H1 (cell line): Measurements from ENCODE around the gene GALNTL6. TPM values are rescaled to one million over a fixed set of nuclear protein-coding genes. Genes with fewer than 3 reads are reported as not detected.

Experiments used
- CTCF ChIA-PET: fragments of 300-600 bp; sonication (Branson Sonifier 250); formaldehyde crosslinking; loops from one replicate; lab custom pipeline; 2021; ENCODE audit not compliant: partially characterized antibody; lab: Charles Lee
- POLR2A ChIA-PET: fragments of 300-600 bp; sonication (Branson Sonifier 250); formaldehyde crosslinking; loops from one replicate; lab custom pipeline; 2021; ENCODE audit warnings: inconsistent platforms; ENCODE audit not compliant: partially characterized antibody; lab: Charles Lee
- DNase-seq, 2 experiments: peaks; one replicate each; pipeline versions ENCODE4 v3.0.0 to v3.0.0-alpha.2; 2010 to 2022; ENCODE audit warnings: low spot score in 2 of 2, low read depth in 1 of 2, mixed read lengths in 1 of 2
- FAIRE-seq: peaks from 2 replicates; lab custom pipeline; 2011; peaks lifted over from hg19 to GRCh38; lab: Jason Lieb, UNC
- H2AFZ ChIP-seq: 2 replicates; pipeline ENCODE4 v1.8.1; 2012; ENCODE audit warnings: low read length, inconsistent platforms
- H2AK5ac ChIP-seq: 2 replicates; pipeline ENCODE4 v1.6.1; 2013; ENCODE audit warnings: low read depth, low read length
- H2BK120ac ChIP-seq: replicated peaks from 2 replicates; pipeline ENCODE3; 2013; ENCODE audit warnings: low read depth, low read length, inconsistent platforms
- H2BK12ac ChIP-seq: 2 replicates; pipeline ENCODE4 v1.6.1; 2013; ENCODE audit warnings: low read depth, low read length
- H2BK15ac ChIP-seq: 2 replicates; pipeline ENCODE4 v1.6.1; 2013; ENCODE audit warnings: low read length
- H2BK20ac ChIP-seq: 2 replicates; pipeline ENCODE4 v1.6.1; 2013; ENCODE audit warnings: low read length
- H2BK5ac ChIP-seq: 2 replicates; pipeline ENCODE4 v1.6.1; 2013; ENCODE audit warnings: low read depth, low read length
- H3K14ac ChIP-seq: 2 replicates; pipeline ENCODE4 v1.6.1; 2013; ENCODE audit warnings: inconsistent platforms; ENCODE audit not compliant: insufficient read length
- H3K18ac ChIP-seq: 2 replicates; pipeline ENCODE4 v1.6.1; 2013; ENCODE audit warnings: low read length; ENCODE audit errors: extremely low read depth
- H3K23ac ChIP-seq: 2 replicates; pipeline ENCODE4 v1.6.1; 2013; ENCODE audit warnings: inconsistent platforms; ENCODE audit not compliant: insufficient read length
- H3K23me2 ChIP-seq: 2 replicates; pipeline ENCODE4 v1.6.1; 2013; ENCODE audit warnings: low read depth, low read length
- H3K27ac ChIP-seq: 2 replicates; pipeline ENCODE4 v1.6.1; 2011; ENCODE audit warnings: low read depth, low read length, inconsistent platforms
- H3K27me3 ChIP-seq, 4 experiments: replicated peaks in 1 of 4; 1 replicate in 1 of 4; 2 replicates in 3 of 4; pipeline versions ENCODE4 v1.6.1 to v1.8.1; 2011 to 2013; ENCODE audit warnings: low read length in 3 of 4, mild to moderate bottlenecking in 3 of 4, inconsistent platforms in 2 of 4, mixed read lengths in 2 of 4, moderate library complexity in 1 of 4; ENCODE audit not compliant: control insufficient read depth in 3 of 4, insufficient read depth in 3 of 4; ENCODE audit errors: extremely low read depth in 1 of 4
- H3K36me3 ChIP-seq, 4 experiments: 2 replicates each; pipeline versions ENCODE4 v1.6.1 to v1.8.1; 2011 to 2013; ENCODE audit warnings: mild to moderate bottlenecking in 4 of 4, low read length in 3 of 4, moderate library complexity in 2 of 4, control low read depth in 1 of 4, inconsistent platforms in 1 of 4; ENCODE audit not compliant: insufficient read depth in 4 of 4, control insufficient read depth in 2 of 4
- H3K4ac ChIP-seq: replicated peaks from 2 replicates; pipeline ENCODE3; 2013; ENCODE audit warnings: low read length, low read depth, mixed read lengths, inconsistent platforms; ENCODE audit not compliant: insufficient read length
- H3K4me1 ChIP-seq, 4 experiments: replicated peaks in 1 of 4; 1 replicate in 1 of 4; 2 replicates in 3 of 4; pipeline versions ENCODE4 v1.6.1 to v1.8.1; 2011 to 2013; ENCODE audit warnings: low read length in 3 of 4, inconsistent platforms in 2 of 4, mixed read lengths in 1 of 4; ENCODE audit not compliant: insufficient read depth in 4 of 4, control insufficient read depth in 3 of 4
- H3K4me2 ChIP-seq, 2 experiments: 2 replicates each; pipeline versions ENCODE4 v1.6.1 to v1.8.1; 2011 to 2013; ENCODE audit warnings: low read depth in 2 of 2, low read length in 2 of 2, control low read depth in 1 of 2, inconsistent platforms in 1 of 2, mild to moderate bottlenecking in 1 of 2; ENCODE audit not compliant: insufficient read depth in 1 of 2
- H3K4me3 ChIP-seq, 4 experiments: fragments of 200-600, 300-600 bp in 1 of 4; sonication (generic), shearing (Covaris generic), sonication (Bioruptor Twin) in 1 of 4; 2 replicates each; pipeline versions ENCODE4 v1.5.1 to v1.8.1; 2011 to 2016; ENCODE audit warnings: low read length in 4 of 4, low read depth in 3 of 4, control low read depth in 2 of 4, inconsistent platforms in 2 of 4, mild to moderate bottlenecking in 2 of 4, mixed read lengths in 1 of 4, moderate library complexity in 1 of 4; ENCODE audit not compliant: insufficient read depth in 2 of 4; ENCODE audit errors: extremely low read depth in 1 of 4
- H3K56ac ChIP-seq: replicated peaks from 2 replicates; pipeline ENCODE3; 2013; ENCODE audit warnings: low read depth, mild to moderate bottlenecking, mixed read lengths, low read length, inconsistent platforms; ENCODE audit not compliant: insufficient read length
- H3K79me1 ChIP-seq: 2 replicates; pipeline ENCODE4 v1.6.1; 2013; ENCODE audit warnings: low read depth, low read length, control low read depth
- H3K79me2 ChIP-seq, 2 experiments: 2 replicates each; pipeline versions ENCODE4 v1.6.1 to v1.8.1; 2012 to 2013; ENCODE audit warnings: low read length in 2 of 2, mild to moderate bottlenecking in 2 of 2, inconsistent platforms in 1 of 2; ENCODE audit not compliant: insufficient read depth in 2 of 2, control insufficient read depth in 1 of 2
- H3K9ac ChIP-seq, 4 experiments: replicated peaks in 1 of 4; 1 replicate in 1 of 4; 2 replicates in 3 of 4; pipeline versions ENCODE4 v1.6.1 to v1.8.1; 2011 to 2013; ENCODE audit warnings: low read depth in 3 of 4, low read length in 3 of 4, control low read depth in 2 of 4, mild to moderate bottlenecking in 2 of 4, moderate library complexity in 2 of 4, inconsistent platforms in 1 of 4; ENCODE audit errors: extremely low read depth in 1 of 4
- H3K9me3 ChIP-seq, 2 experiments: 2 replicates each; pipeline versions ENCODE4 v1.6.1 to v1.8.1; 2012 to 2013; ENCODE audit warnings: mild to moderate bottlenecking in 2 of 2, moderate library complexity in 2 of 2, control low read depth in 1 of 2, inconsistent platforms in 1 of 2, low read depth in 1 of 2, low read length in 1 of 2, mixed read lengths in 1 of 2; ENCODE audit not compliant: insufficient read depth in 2 of 2
- H4K20me1 ChIP-seq, 2 experiments: replicated peaks in 1 of 2; 2 replicates each; pipeline versions ENCODE3 to v1.8.1; 2011 to 2013; ENCODE audit warnings: inconsistent platforms in 2 of 2, low read length in 2 of 2, mild to moderate bottlenecking in 1 of 2; ENCODE audit not compliant: insufficient read depth in 2 of 2, control insufficient read depth in 1 of 2
- H4K5ac ChIP-seq: 2 replicates; pipeline ENCODE4 v1.6.1; 2013; ENCODE audit warnings: low read length, low read depth, mixed read lengths, inconsistent platforms; ENCODE audit not compliant: insufficient read length
- H4K8ac ChIP-seq: 2 replicates; pipeline ENCODE4 v1.8.0; 2013; ENCODE audit warnings: mild to moderate bottlenecking, moderate library complexity, low read length, inconsistent platforms; ENCODE audit not compliant: insufficient read depth; ENCODE audit errors: extremely low read depth
- H4K91ac ChIP-seq: replicated peaks from 2 replicates; pipeline ENCODE3; 2013; ENCODE audit warnings: low read length, mixed read lengths, inconsistent platforms; ENCODE audit not compliant: insufficient read length
- CBX8 ChIP-seq: fragments of 300-800, 300-1000 bp; sonication (generic); IDR thresholded peaks from 2 replicates; pipeline ENCODE4 v1.7.1; 2016; ENCODE audit warnings: low read depth, low read length, borderline replicate concordance
- EGR1 ChIP-seq: IDR thresholded peaks from 2 replicates; pipeline ENCODE4 v1.6.1; 2011; ENCODE audit warnings: low read depth, low read length, borderline replicate concordance
- NANOG ChIP-seq: IDR thresholded peaks from 2 replicates; pipeline ENCODE4 v1.6.1; 2011; ENCODE audit warnings: low read length, low read depth, mild to moderate bottlenecking, inconsistent platforms; ENCODE audit not compliant: insufficient read depth, poor library complexity, severe bottlenecking
- RAD21 ChIP-seq, 2 experiments: IDR thresholded peaks in 1 of 2; conservative IDR thresholded peaks in 1 of 2; 2 replicates each; pipeline ENCODE4 v1.6.1; 2011; ENCODE audit warnings: low read depth in 2 of 2, low read length in 2 of 2, improper control_type of control experiment in 1 of 2, inconsistent platforms in 1 of 2, mild to moderate bottlenecking in 1 of 2, moderate library complexity in 1 of 2
- polyA plus RNA-seq, 7 experiments: library from polyadenylated mRNA; depleted of rRNA in 3 of 7; stranded (reverse) in 5 of 7; unstranded in 2 of 7; fragments of >200 nt in 5 of 7; fragments of 200-250 nt in 2 of 7; gene quantifications; 1 replicate in 5 of 7; 2 replicates in 1 of 7; 4 replicates in 1 of 7; pipeline versions ENCODE4 v1.2.1 to v1.2.3, GENCODE V29; 2011 to 2013; ENCODE audit warnings: missing spikeins in 2 of 7, mixed read lengths in 2 of 7
- total RNA-seq: library from RNA; stranded (reverse); fragmentation: NEBNext Ultra II Directional; extraction: Animal tissue kit (Norgen Biotek cat#: 25700); gene quantifications from 2 replicates; pipeline ENCODE4 v1.2.1, GENCODE V29; 2021
- TF ChIP-seq, protein P1 (sequence below), 3 experiments: IDR thresholded peaks; 1 replicate in 2 of 3; 2 replicates in 1 of 3; pipeline versions ENCODE4 v1.5.1 to v1.6.1; 2011; ENCODE audit warnings: low read length in 3 of 3, mild to moderate bottlenecking in 3 of 3, inconsistent platforms in 2 of 3, low read depth in 1 of 3, moderate library complexity in 1 of 3; ENCODE audit not compliant: insufficient read depth in 1 of 3; ENCODE audit errors: control extremely low read depth in 1 of 3

Gene GALNTL6
- total and polyA plus RNA-seq, 2 of the 8 experiments (the other 6 are each of a cell fraction or from before 2014, with no cell fraction given), result 0.03 to 0.32 TPM

DNA sequence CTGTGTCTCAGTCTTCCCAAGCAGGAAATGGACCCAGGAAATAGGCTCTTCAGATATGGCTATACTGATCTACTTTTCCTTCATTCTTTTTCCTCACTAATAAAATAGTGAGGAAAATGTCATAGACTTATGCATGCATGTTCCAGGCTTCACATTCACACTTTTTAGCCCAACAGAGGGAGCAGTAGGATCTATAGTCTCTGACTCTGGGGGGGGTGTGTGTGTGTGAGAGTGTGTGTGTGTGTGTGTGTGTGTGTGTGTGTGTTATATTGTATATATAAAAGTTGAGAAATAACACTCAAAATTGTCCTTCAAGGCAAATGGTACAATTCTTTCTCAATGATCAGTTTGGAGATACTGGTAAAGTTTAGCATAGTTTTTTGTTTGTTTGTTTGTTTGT lies 1058.2 kb downstream of the GALNTL6 start:
- Histone ChIP-seq H3K23me2 (no peaks in the 10 kb centered on the region; the same call in 1 of the 2 replicates), H4K91ac (no peak overlapping the region), H2AK5ac (no peak overlapping the region), H3K18ac (no peak overlapping the region), H2BK20ac (no peak overlapping the region), H3K4ac (no peak overlapping the region), H3K27me3 (no peaks in the 10 kb centered on the region), H2BK120ac (no peak overlapping the region), H3K14ac (no peak overlapping the region), H3K4me3 (no peak overlapping the region), H3K56ac (no peak overlapping the region)
- CTCF ChIA-PET, result interaction anchor here (0.8 to 1.5 kb wide), 2 partner anchors 14 to 482 kb away, joined by 3 read pairs; no protein-coding TSS in a partner anchor
- TF ChIP-seq RAD21 (IDR thresholded peaks at IDR 0.05 in 1 of 2, conservative IDR thresholded peaks at IDR 0.05 in 1 of 2; ENCODE audit: low read depth in 2 of 2, low read length in 2 of 2) (peak in 1 of 2 experiments; percentile 34; a peak in 2 of 4 replicates), EGR1 (no peak), CBX8 (no peak), NANOG (no peak)
- TF ChIP-seq, protein P1, sequence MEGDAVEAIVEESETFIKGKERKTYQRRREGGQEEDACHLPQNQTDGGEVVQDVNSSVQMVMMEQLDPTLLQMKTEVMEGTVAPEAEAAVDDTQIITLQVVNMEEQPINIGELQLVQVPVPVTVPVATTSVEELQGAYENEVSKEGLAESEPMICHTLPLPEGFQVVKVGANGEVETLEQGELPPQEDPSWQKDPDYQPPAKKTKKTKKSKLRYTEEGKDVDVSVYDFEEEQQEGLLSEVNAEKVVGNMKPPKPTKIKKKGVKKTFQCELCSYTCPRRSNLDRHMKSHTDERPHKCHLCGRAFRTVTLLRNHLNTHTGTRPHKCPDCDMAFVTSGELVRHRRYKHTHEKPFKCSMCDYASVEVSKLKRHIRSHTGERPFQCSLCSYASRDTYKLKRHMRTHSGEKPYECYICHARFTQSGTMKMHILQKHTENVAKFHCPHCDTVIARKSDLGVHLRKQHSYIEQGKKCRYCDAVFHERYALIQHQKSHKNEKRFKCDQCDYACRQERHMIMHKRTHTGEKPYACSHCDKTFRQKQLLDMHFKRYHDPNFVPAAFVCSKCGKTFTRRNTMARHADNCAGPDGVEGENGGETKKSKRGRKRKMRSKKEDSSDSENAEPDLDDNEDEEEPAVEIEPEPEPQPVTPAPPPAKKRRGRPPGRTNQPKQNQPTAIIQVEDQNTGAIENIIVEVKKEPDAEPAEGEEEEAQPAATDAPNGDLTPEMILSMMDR (IDR thresholded peaks at IDR 0.05; ENCODE audit: control extremely low read depth in 1 of 3, insufficient read depth in 1 of 3, low read depth in 1 of 3, low read length in 3 of 3), result peak in 2 of 3 experiments; percentile 2 to 4; a peak in 1 of 4 replicates
- TF ChIP-seq, all 59 proteins: peak for 2
- DNase-seq (no peak), FAIRE-seq (no peak)
- H3K9me3 ChIP-seq, result no peaks in the 10 kb centered on the region
- H4K20me1 ChIP-seq, result no peaks in the 10 kb centered on the region
- H3K9ac ChIP-seq, result no peak overlapping the region
- no peak overlapping the region for H2BK5ac ChIP-seq
- no peak overlapping the region for H4K8ac ChIP-seq
- no peak overlapping the region for H3K4me2 ChIP-seq
- no peaks in the 10 kb centered on the region for H3K79me2 ChIP-seq
- POLR2A ChIA-PET, result no interaction called here
- no peak overlapping the region for H2BK15ac ChIP-seq
- no peak overlapping the region for H2BK12ac ChIP-seq
- H3K79me1 ChIP-seq, result no peaks in the 10 kb centered on the region
- no peak overlapping the region for H4K5ac ChIP-seq
- no peak overlapping the region for H3K27ac ChIP-seq
- no peaks in the 10 kb centered on the region for H3K36me3 ChIP-seq
- H3K4me1 ChIP-seq, result peaks cover 0 to 2% (median 0%) of the 10 kb centered on the region in 4 experiments; a peak in 3 of 7 replicates
- no peak overlapping the region for H3K23ac ChIP-seq
- no peak overlapping the region for H2AFZ ChIP-seq
